HUES48 (cell line): ENCODE measurements around the gene GLRA3.

ENCODE experiments used
- H3K27ac ChIP-seq: one replicate; pipeline ENCODE4 v1.7.0; 2013; ENCODE audit warnings: low read depth, low read length, inconsistent platforms
- H3K27me3 ChIP-seq: 2 replicates; pipeline ENCODE4 v1.6.1; 2013; ENCODE audit warnings: mild to moderate bottlenecking, low read length; ENCODE audit not compliant: control insufficient read depth, insufficient read depth
- H3K36me3 ChIP-seq: 2 replicates; pipeline ENCODE4 v1.6.1; 2013; ENCODE audit warnings: low read length; ENCODE audit not compliant: control insufficient read depth, insufficient read depth
- H3K4me1 ChIP-seq: 2 replicates; pipeline ENCODE4 v1.6.1; 2013; ENCODE audit warnings: mild to moderate bottlenecking, low read length; ENCODE audit not compliant: control insufficient read depth, insufficient read depth
- H3K4me3 ChIP-seq: 2 replicates; pipeline ENCODE4 v1.5.1; 2013; ENCODE audit warnings: mild to moderate bottlenecking, low read depth, low read length
- H3K9ac ChIP-seq: 2 replicates; pipeline ENCODE4 v1.6.1; 2013; ENCODE audit warnings: mild to moderate bottlenecking, low read depth, low read length, moderate library complexity
- H3K9me3 ChIP-seq: 2 replicates; pipeline ENCODE4 v1.6.1; 2013; ENCODE audit warnings: low read length; ENCODE audit not compliant: control insufficient read depth, insufficient read depth

Gene GLRA3

DNA sequence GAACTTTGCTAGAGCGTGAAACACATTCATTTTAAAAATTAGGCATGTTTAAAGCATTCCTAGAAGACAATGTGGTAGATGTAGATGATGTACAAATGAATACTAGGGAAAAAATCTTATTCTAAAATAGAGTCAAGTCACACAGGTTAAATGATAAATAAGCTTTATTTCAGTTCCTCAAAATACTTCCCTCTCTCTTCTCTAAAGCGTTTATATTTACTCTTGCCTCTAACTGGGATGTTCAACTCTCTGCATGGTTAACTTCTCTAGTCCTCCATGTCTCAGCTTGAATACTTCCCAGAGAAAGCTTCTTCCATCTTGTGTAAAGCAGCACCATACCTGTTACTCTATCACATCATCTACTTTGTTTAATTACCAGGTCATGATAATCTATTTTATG is 30.9 kb upstream of the GLRA3 start:
- no peak overlapping the region for H3K27ac ChIP-seq
- H3K9me3 ChIP-seq, result no peaks in the 10 kb centered on the region
- H3K4me3 ChIP-seq, result no peak overlapping the region
- no peaks in the 10 kb centered on the region for H3K27me3 ChIP-seq
- H3K9ac ChIP-seq, result no peak overlapping the region
- H3K36me3 ChIP-seq, result no peaks in the 10 kb centered on the region
- H3K4me1 ChIP-seq, result no peaks in the 10 kb centered on the region; the same call in 1 of the 2 replicates

DNA sequence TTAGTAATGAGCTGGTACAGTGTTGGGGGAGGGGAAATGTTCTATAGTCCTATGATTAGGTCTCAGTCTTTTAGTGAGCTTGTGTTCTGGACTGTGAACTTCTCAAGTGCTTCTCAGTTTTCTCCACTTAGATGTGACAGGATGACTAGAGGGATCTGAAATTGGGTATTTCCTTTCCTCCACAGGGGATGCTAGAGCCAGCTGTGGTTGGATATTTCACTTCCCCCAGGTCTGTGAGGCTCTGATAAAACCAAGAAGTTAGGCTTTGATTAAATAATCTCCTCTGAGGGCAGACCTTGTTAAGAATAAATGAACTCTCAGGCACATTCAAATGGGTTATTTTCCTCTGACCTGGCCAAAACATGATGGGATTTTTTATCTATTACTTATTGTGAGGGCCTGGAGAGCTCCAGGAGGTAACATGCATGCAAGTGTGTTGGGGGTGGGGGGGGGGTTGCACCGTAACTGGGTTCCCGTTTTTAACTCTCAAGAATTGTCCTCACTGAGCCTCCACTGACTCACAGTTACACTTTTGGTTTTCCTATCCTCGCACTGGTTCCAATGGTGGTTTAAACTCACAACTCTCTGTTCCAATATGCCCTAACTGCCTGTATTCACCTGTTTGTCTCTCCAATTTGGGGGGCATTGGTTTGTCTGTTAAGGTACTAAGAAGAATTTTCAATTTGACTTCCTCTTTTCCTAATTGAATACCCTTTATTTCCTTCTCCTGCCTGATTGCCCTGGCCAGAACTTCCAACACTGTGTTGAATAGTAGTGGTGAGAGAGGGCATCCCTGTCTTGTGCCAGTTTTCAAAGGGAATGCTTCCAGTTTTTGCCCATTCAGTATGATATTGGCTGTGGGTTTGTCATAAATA is 28.1 kb upstream of the GLRA3 start:
- Histone ChIP-seq H3K36me3 (no peaks in the 10 kb centered on the region), H3K27me3 (no peaks in the 10 kb centered on the region), H3K27ac (no peak overlapping the region), H3K9me3 (no peaks in the 10 kb centered on the region), H3K9ac (no peak overlapping the region), H3K4me3 (no peak overlapping the region), H3K4me1 (no peaks in the 10 kb centered on the region; the same call in 1 of the 2 replicates)

DNA sequence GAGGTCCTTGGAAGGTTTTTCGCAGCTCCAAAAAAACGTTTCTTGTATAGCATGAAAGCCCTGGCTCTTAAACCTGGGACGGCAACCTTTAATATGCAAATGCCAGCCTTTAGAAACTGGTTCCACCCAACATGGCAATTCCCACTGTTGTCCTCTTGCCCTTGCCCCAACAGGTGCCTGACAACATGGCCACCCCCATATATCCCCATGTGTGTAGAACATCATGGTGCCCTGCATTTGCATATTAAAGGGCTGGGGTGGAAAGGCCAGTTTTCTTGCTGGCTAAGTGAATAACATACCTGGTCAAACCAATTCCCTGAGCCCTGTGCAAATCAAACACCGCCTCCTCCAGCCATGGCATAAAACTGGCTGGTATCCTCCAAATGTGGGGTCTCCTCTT is 26.0 kb upstream of the GLRA3 start:
- no peak overlapping the region for H3K27ac ChIP-seq
- H3K9ac ChIP-seq, result no peak overlapping the region
- no peak overlapping the region for H3K4me3 ChIP-seq
- no peaks in the 10 kb centered on the region for H3K9me3 ChIP-seq
- no peaks in the 10 kb centered on the region for H3K36me3 ChIP-seq
- H3K27me3 ChIP-seq, result no peaks in the 10 kb centered on the region
- H3K4me1 ChIP-seq, result no peaks in the 10 kb centered on the region; the same call in 1 of the 2 replicates

- Histone ChIP-seq H3K9ac (no peak overlapping the region), H3K9me3 (no peaks in the 10 kb centered on the region), H3K4me3 (no peak overlapping the region), H3K4me1 (no peaks in the 10 kb centered on the region; the same call in 1 of the 2 replicates), H3K27me3 (no peaks in the 10 kb centered on the region), H3K27ac (no peak overlapping the region), H3K36me3 (no peaks in the 10 kb centered on the region)
Observed at GRCh38 chr4:174853629-174854028, 24.6 kb upstream of the GLRA3 start.

DNA sequence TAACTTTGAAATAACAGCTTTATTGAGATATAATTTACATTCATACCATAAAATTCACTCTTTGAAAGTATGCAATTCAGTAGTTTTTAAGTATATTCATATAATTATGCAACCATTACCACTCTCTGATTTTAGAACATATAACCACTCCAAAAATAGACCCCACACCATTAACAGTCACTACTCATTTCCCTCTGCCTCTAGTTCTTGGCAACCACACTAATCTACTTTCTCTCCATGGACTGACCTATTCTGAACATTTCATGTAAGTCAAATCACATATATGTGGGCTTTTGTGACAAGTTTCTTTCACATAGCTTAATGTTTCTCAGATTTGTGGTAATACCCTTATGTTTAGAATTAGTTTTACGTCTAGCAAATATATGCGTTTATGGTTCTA is 19.5 kb upstream of the GLRA3 start:
- Histone ChIP-seq H3K36me3 (no peaks in the 10 kb centered on the region), H3K27me3 (no peaks in the 10 kb centered on the region), H3K27ac (no peak overlapping the region), H3K9ac (no peak overlapping the region), H3K4me3 (no peak overlapping the region), H3K9me3 (no peaks in the 10 kb centered on the region), H3K4me1 (no peaks in the 10 kb centered on the region)

- Histone ChIP-seq H3K9me3 (no peaks in the 10 kb centered on the region), H3K27me3 (no peaks in the 10 kb centered on the region), H3K27ac (no peak overlapping the region), H3K4me1 (no peaks in the 10 kb centered on the region), H3K36me3 (no peaks in the 10 kb centered on the region), H3K9ac (no peak overlapping the region), H3K4me3 (no peak overlapping the region)
Observed at GRCh38 chr4:174847801-174848427, 18.9 kb upstream of the GLRA3 start.

GRCh38 chr4:174835536-174835935 is 6.5 kb upstream of the GLRA3 start:
- Histone ChIP-seq H3K9me3 (no peaks in the 10 kb centered on the region), H3K9ac (no peak overlapping the region), H3K36me3 (no peaks in the 10 kb centered on the region), H3K4me3 (no peak overlapping the region), H3K27ac (no peak overlapping the region), H3K27me3 (no peaks in the 10 kb centered on the region), H3K4me1 (no peaks in the 10 kb centered on the region)

GRCh38 chr4:174834477-174834876 is 5.4 kb upstream of the GLRA3 start:
- H3K4me1 ChIP-seq, result no peaks in the 10 kb centered on the region
- H3K36me3 ChIP-seq, result no peaks in the 10 kb centered on the region
- H3K9me3 ChIP-seq, result no peaks in the 10 kb centered on the region
- no peak overlapping the region for H3K4me3 ChIP-seq
- H3K27me3 ChIP-seq, result no peaks in the 10 kb centered on the region
- H3K9ac ChIP-seq, result no peak overlapping the region
- no peak overlapping the region for H3K27ac ChIP-seq

GRCh38 chr4:174826660-174827059 is 2.4 kb downstream of the GLRA3 start:
- Histone ChIP-seq H3K9me3 (no peaks in the 10 kb centered on the region), H3K4me3 (no peak overlapping the region), H3K27me3 (no peaks in the 10 kb centered on the region), H3K27ac (no peak overlapping the region), H3K9ac (no peak overlapping the region), H3K4me1 (no peaks in the 10 kb centered on the region), H3K36me3 (no peaks in the 10 kb centered on the region)

DNA sequence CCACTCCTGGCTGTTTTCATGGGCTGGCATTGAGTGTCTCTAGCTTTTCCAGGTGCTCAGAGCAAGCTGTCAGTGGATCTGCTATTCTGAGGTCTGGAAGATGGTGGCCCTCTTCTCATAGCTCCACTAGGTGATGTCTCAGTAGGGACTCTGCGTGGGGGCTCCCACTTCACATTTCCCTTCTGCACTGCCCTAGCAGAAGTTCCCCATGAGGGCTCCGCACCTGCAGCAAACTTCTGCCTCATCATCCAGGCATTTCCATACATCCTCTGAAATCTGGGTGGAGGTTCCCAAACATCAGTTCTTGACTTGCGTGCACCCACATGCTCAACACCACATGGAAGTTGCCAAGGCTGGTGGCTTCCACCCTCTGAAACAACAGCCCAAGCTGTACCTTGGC is 13.8 kb downstream of the GLRA3 start:
- Histone ChIP-seq H3K4me1 (peaks cover 9% of the 10 kb centered on the region; the same call in 1 of the 2 replicates), H3K4me3 (no peak overlapping the region), H3K9me3 (peaks cover 18% of the 10 kb centered on the region), H3K9ac (no peak overlapping the region), H3K27me3 (no peaks in the 10 kb centered on the region), H3K36me3 (no peaks in the 10 kb centered on the region), H3K27ac (no peak overlapping the region)

GRCh38 chr4:174813292-174813691 is 15.8 kb downstream of the GLRA3 start:
- H3K9me3 ChIP-seq, result peaks cover 18% of the 10 kb centered on the region
- no peak overlapping the region for H3K4me3 ChIP-seq
- H3K9ac ChIP-seq, result no peak overlapping the region
- no peaks in the 10 kb centered on the region for H3K27me3 ChIP-seq
- no peaks in the 10 kb centered on the region for H3K36me3 ChIP-seq
- H3K27ac ChIP-seq, result no peak overlapping the region
- peaks cover 9% of the 10 kb centered on the region; the same call in 1 of the 2 replicates for H3K4me1 ChIP-seq
